NK-92 (cell line): ENCODE data around the gene PRKD3.
"Not testable (repeated sequence)": the region's sequence is repeated elsewhere in the genome, so short reads cannot be mapped to it uniquely, and the experiment has no call there.

ENCODE experiments used
- DNase-seq: peaks from one replicate; lab custom pipeline; 2025; ENCODE audit not compliant: unreplicated experiment; lab: John Stamatoyannopoulos, UW

The PRKD3 gene

GRCh38 chr2:37317746-37318145, 6.9 kb downstream of the PRKD3 start:
- DNase-seq: no peak

DNA sequence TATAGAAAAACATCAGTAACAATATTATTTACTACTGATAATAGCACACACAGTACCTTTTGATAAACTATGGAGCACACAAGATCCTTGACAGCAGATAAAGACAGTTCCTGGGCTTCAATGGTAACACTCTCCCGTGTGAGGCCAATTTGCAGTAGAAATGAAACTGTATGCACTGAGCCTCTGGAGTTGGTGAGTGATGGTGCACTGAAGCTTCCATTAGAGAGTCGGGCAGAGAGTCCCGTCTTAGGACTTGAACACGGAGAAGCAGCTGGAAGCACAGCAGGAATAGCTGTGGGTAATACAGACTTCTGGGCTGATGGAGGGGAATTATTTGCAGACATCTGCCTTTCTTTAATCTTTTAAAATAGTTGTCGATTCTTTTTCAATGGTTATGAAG, 8.5 kb downstream of the PRKD3 start:
- DNase-seq: no peak

GRCh38 chr2:37315364-37315763, 9.3 kb downstream of the PRKD3 start:
- no peak for DNase-seq

DNA sequence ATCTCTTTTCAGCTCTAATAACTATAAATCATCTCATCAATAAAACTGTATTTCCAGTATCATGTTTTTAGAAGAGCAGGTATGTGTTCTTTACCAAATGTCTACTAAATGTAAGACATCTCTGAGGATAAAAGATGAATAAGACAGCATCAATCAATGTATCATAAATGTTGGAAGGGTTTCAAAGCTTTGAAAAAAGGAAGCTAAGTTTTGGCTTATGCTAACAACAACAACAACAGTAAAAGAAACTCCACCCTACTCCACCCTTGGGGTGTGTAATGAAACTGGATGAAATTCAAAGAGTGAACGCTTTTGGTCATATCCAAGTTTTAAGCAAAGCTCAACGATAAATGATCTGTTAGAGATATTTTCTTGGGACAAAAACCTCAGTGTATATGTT, 17.1 kb downstream of the PRKD3 start:
- no peak for DNase-seq

DNA sequence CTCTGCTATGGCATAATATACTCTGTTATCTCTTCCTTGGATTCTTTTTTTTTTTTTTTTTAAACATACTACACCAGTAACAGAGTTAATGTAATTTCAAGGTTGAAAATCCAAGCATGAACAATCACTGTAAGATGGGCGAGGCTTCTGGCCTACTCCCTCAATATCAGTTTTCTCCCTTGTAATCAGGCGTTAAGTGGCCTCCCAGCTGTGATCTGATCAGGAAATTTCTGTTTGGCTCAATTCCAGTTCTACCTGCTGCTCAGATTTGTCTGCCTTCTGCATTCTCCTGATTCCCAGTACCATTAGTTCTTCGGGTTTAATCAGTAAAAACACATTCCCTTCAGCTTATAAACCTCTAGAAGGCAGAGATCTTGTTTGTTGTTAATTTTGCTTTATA, 18.6 kb downstream of the PRKD3 start:
- DNase-seq: no peak

DNA sequence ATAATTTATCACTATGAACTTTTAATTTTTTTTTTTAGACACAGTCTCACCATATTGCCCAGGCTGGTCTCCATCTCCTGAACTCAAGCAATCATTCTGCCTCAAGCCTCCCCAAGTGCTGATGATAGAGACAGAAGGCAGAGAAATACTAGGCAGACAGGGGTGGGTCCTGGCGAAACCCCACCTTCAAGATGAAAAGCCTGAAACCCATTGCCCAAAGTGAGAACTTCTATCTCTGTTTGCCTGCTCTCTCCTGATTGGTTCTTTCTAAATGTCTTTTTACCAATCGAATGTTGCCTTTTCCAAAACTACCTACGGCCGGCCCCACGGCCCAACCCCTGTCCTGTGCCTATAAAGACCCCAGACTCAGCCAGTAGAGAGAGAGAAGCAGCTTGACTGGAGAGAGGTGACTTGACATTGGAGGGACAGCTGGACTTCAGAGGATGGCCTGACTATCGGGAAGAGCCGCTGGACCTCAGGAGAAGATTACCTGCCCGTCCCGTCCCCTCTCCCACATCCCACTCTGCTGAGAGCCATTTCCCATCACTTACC, 21.9 kb downstream of the PRKD3 start:
- no peak for DNase-seq

GRCh38 chr2:37301408-37301807, 23.2 kb downstream of the PRKD3 start:
- DNase-seq: no peak

DNA sequence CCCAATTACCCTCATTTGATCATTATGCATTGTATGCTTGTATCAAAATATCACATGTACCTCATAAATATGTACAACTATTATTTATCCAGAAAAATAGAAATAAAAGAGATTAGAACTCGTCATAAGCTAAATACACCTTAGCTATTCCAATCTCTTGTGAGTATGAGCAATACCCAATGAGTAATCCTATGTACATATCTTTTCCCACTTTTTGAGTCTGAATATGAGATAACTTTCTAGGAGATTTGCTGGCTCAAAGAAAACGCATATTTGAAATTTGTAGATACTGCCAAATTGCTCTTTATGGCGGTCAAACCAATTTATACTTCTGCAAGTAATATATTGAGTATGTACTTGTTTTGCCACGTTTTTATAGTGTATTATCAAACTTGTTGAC, 24.1 kb downstream of the PRKD3 start:
- DNase-seq: no peak

GRCh38 chr2:37300146-37300545, 24.5 kb downstream of the PRKD3 start:
- no peak for DNase-seq

DNA sequence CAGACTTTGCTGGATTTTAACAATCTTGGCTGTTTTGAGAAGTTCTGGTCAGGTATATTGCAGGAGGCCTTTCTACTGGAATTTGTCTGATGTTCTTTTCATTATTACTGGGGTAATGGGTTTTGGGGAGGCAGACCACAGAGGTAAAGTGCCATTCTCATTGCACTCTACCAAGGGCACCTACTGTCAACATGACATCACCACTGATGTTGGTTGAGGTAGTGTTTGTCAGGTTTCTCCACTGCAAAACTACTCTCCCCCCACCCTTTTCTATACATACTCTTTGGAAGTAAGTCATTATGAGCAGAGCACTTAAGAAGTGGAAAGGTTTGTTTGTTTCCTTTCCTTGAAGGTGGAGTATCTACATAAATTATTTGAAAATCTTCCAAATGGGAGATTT, 27.0 kb downstream of the PRKD3 start:
- DNase-seq: no peak

- no peak for DNase-seq
These were observed 29.1 kb downstream of the PRKD3 start for GRCh38 chr2:37295469-37296073.

GRCh38 chr2:37294858-37295257, 29.8 kb downstream of the PRKD3 start:
- DNase-seq: not testable (repeated sequence)

DNA sequence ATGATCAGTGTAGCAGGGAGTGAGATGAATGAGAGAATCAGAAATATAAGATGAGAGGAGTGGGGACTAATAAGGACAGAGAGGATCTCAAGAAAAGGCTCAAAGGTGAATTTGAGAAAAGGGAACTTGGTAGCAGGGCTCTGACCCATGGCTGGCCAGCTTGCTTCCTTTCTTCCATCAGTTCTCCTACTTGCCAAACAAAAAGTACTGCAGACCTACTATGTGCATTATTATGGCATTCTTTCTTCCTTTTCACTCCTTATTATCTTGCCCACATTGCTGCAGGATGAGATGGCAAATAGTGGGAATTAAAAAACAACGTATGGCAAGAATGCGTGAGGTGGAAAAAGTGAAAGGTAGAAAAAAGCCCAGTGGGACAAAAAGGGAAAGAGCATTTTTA, 33.0 kb downstream of the PRKD3 start:
- DNase-seq: no peak

DNA sequence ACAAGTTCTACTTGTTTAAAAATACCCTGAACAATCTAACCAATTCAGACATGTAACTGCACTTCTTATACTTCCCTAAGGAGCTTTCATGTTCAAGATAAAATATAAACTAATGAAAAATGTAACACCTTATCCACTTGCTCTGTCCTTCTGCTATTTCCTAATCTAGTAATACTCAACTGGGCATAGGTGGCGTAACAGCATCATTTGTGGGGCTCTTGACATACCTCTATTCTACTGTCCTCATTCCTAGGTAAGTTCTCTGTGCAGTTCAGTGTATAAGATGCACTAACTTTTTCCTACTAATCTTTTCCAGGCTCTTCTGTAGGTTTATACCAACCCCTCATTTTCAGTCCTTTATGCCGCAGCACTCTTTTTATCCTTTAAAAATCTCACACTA, 36.7 kb downstream of the PRKD3 start:
- DNase-seq: no peak

DNA sequence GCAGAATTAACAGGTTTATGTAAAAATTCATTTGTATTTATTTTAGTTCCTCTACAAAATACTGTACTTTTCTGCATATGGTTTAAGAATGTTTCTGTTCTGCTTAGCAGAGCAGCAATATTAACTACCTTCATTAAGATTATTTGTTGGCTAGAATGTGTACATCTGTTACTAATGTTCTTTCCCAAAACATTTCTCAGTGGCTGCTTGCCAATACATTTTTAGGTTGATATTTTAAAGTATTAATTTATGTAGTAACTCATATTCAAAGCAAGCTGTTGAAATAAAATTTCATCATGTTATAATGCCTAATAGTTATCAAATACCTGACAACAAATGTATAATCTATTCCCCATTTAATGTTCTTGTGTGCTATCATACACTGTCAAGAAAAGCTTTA, 40.3 kb downstream of the PRKD3 start:
- DNase-seq: no peak

DNA sequence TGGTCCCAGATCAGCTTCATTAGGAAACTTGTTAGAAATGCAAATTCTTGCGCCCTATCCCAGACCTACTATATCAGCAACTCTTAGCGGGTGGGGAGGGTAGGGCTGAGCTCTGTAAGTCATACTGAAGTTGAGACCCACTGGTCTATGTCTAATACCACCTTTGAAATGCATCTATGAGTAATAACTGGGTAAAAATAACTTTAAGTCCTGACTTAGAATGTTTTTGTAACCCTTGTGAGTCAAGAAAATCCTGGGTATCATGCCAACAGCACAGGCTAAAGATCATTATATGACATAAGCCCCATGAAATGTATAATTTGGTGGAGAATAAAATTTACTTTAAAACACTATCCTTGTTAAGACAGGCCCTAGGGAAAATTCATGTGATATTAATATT, 41.4 kb downstream of the PRKD3 start:
- DNase-seq: no peak

DNA sequence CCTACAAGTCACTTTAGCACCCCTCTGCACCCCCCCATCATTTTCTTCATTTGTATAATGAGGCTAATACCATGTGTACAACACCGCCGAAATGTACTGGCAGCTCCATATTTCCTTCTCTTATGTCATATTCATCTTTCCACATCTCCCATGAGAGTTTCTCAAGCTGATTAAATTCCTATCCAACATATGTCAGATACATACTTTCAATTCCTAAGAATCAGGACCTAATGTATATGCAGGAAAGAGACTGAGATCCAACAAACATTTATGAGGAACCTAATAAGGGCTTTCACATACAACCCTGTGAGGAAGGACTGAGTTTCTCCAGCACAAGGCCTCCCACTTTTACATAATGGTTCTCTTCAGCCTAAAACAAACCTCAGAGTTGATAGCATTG, 41.9 kb downstream of the PRKD3 start:
- DNase-seq: no peak

- DNase-seq: no peak
These were observed 42.7 kb downstream of the PRKD3 start for GRCh38 chr2:37281916-37282315.

DNA sequence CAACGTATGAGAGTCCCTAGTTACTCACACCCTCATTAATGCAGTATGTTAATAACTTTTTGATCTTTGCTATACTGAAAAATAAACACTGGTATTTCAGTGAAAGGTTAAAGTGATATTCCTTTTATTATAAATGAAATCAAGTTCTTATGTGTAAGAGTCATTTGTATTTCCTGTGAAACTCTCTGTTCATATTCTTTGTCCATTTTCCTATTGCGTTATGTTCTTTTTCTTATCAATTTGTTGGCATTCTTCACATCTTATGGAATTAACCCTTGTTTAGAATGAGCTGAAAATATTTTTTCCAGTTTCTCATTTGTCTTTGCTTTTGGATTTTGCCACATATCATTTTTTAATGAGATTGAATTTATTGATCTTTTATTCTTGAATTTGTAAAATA, 48.3 kb downstream of the PRKD3 start:
- DNase-seq: no peak
